ENCODE measurements around the gene SIRT5.

The SIRT5 gene

DNA sequence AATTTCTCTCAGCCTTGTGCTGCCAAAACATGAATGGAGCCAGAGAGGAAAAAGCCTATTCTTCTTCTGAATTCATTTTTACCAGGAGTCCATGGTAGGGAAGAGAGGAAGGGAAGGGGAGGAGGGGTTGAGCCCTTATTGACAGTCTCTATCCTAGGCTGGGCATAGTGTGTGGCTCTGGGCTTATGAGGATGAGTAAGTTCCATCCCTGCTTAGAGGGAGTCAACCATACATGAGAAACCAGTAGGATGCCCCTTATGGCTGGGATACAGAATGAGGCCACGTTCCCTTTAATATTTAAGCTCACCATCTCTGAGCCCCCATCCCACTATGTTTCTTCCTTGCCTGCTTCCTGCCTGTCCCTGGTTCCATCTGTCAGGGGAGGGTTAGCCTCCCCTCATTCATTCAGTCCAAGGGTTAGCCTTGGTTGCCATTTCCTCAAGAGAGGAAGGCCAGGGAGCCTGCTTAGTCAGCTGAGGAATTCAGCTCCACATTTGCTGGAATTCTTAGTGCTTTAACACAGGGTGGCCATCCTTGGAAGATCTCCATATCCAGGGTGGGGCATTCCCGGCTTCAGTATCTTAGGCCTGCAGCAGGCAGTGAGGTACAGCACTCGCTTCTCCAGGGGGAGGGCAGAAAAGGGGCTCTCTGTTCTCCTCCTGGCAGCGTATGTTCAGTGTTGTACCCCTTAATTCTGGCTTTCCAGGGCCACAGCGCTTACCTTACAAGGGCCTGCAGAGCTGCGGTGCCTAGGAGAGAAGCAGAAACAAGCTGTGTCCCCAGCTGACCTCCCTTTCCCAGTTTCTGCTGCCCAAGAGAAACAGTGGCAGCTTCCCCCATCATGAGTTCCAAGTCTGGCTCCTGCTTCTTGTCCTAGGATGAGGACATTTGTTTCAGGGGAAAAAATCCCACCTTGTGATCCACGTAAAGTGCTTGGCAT lies 12.5 kb downstream of the SIRT5 start:
- no peak overlapping the region for H3K4me3 ChIP-seq (ENCODE audit: low read depth, low read length)
- TF ChIP-seq, protein P1, sequence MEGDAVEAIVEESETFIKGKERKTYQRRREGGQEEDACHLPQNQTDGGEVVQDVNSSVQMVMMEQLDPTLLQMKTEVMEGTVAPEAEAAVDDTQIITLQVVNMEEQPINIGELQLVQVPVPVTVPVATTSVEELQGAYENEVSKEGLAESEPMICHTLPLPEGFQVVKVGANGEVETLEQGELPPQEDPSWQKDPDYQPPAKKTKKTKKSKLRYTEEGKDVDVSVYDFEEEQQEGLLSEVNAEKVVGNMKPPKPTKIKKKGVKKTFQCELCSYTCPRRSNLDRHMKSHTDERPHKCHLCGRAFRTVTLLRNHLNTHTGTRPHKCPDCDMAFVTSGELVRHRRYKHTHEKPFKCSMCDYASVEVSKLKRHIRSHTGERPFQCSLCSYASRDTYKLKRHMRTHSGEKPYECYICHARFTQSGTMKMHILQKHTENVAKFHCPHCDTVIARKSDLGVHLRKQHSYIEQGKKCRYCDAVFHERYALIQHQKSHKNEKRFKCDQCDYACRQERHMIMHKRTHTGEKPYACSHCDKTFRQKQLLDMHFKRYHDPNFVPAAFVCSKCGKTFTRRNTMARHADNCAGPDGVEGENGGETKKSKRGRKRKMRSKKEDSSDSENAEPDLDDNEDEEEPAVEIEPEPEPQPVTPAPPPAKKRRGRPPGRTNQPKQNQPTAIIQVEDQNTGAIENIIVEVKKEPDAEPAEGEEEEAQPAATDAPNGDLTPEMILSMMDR (IDR thresholded peaks at IDR 0.05; ENCODE audit: low read depth, low read length) = no peak

DNA sequence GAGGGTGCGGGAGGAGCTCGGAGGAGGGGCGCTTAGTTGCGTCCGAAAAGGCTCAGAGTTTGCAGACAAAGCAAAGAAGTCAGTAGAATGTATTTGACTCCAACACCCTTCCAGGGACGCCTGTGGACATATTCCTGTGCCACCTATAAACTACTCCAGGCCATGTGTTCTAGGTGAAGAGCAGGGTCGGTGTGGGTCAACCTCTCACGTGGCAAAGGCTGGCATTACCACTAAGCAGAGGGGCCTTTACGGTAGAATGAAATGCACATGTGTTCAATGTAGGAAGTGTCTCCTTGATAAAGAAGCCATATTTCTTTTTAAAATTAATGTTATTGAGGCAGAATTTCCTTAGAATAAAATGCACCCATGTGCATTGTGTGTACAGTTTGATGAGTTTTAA lies 15.4 kb downstream of the SIRT5 start:
- H3K4me3 ChIP-seq (ENCODE audit: low read depth, low read length) = no peak overlapping the region
- TF ChIP-seq, protein P1 (IDR thresholded peaks at IDR 0.05; ENCODE audit: low read depth, low read length) = no peak

DNA sequence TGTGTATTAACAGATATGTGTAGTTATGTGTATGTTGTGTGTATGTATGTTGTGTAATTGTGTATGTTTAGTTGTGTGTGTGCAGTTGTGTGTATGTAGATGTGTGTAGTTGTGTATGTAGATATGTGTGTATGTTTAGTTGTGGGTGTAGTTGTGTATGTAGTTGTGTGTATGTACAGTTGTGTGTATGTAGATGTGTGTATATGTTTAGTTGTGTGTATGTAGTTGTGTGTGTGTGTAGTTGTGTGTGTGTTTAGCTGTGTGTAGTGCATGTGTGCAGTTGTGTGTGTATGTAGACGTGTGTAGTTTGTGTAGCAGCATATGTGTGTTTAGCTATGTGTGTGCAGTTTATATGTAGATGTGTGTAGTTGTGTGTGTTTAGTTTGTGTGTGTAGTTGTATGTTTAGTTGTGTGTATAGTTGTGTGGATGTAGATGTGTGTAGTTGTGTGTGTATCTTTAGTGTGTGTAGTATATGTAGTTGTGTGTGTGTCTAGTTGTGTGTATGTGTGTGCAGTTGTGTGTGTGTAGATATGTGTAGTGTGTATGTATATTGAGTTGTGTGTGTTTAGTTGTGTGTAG lies 16.3 kb downstream of the SIRT5 start:
- TF ChIP-seq, protein P1 (IDR thresholded peaks at IDR 0.05; ENCODE audit: low read depth, low read length) = no peak
- H3K4me3 ChIP-seq (ENCODE audit: low read depth, low read length) = no peak overlapping the region

DNA sequence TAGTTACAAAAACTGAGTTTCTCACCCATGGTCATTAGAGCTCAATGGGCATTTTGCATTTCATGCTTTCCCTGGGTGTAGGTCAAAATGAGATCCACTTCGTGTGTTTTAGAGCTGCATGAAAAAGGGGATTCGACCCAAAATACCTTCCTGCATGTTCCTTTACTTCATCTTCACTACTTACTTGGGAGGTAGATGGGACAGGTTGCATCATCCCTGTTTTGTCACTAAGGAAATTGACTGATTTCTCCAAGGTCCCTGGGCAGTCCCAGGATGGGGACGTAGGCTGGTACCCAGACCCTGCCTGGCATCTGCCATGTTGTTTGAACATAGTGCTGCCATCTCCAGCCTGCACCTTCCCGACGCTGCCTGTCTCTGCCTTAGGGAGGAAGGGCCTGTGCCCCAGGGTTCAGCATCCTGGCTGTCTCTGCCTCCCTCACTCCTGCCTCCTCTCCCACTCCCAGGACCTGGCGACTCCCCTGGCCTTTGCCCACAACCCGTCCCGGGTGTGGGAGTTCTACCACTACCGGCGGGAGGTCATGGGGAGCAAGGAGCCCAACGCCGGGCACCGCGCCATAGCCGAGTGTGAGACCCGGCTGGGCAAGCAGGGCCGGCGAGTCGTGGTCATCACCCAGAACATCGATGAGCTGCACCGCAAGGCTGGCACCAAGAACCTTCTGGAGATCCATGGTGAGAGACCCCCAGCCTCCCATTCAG lies 17.0 kb downstream of the SIRT5 start:
- no peak overlapping the region for H3K4me3 ChIP-seq (ENCODE audit: low read depth, low read length)
- TF ChIP-seq, protein P1 (IDR thresholded peaks at IDR 0.05; ENCODE audit: low read depth, low read length) = no peak

DNA sequence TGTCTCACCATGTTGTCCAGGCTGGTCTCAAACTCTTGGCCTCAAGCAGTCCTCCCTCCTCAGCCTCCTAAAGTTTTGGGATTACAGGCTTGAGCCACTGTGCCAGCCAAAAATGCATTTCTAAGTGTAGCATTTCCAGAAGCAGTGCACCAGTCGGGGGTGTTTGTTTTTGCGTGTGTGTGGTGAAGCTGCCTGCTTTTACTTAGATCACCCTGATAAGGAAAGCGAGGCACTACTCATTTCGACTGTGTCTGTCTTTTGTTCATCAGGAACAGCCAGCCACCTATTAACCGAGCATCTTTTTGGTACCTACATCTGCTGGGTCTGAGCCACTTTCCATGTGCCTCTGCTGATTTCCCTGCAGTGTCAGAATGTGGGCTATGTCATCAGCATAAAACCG lies 18.7 kb downstream of the SIRT5 start:
- TF ChIP-seq, protein P1 (IDR thresholded peaks at IDR 0.05; ENCODE audit: low read depth, low read length) = no peak

DNA sequence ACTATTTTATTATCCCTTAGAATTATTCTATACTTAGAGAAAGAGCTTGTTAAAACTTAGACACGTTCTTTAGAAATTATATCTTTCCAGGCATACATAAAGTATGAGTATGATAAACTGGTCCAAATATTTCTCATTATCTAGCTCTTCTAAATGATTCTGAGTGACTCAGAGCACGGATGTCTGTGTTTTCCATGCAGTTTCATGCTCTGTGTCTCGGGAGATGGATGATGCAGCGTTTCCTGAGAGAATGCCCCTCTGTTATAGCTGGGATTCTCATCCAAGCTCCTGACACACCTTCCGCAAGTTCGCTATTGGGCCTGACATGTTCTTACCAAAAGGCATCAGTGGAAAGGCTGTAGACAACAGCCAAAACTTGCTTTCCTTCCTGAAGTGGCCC lies 19.3 kb downstream of the SIRT5 start:
- TF ChIP-seq, protein P1 (IDR thresholded peaks at IDR 0.05; ENCODE audit: low read depth, low read length) = no peak
- no peak overlapping the region for H3K4me3 ChIP-seq (ENCODE audit: low read depth, low read length)

More for the DNA sequence above, 18.7 kb downstream of the SIRT5 start:
- no peak overlapping the region for H3K4me3 ChIP-seq (ENCODE audit: low read depth, low read length)

Measured in WI38 (cell line).